ENCODE results near the gene HNRNPL.
"Not testable (repeated sequence)": the region's sequence is repeated elsewhere in the genome, so short reads cannot be mapped to it uniquely, and the experiment has no call there.

The HNRNPL gene

DNA sequence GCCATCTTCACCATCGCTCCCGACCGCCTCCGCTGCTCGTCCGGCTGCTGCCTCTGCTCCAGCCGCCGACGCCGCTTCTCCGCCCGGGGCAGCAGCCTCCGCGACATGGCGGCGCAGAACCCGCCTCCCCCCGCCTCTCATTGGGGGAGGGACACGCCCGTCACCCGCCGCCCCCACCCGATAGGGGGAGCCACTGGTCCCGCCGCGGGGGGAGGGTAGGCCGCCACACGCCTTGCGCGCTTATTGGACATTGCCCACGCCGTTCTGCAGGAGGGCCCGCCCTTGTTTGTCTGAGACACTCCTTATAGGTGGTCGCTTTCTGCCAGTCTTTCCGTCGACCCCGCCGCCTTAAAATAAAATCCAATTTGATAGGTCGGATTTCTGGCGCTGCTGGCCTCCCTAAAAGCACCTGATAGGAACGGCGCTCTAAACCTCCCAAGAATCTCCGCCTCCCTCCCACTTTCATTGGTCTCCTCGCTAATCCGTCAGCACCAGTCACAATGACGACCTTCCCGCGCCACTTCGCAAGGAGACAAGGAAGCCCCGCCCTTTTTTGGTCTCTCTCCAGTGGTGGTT is at the start of gene HNRNPL:
Gene HNRNPL, minus strand, starts transcription at position 127 of the 576 bp plus-strand sequence. Its CDS starts 20 bp downstream, at position 107.
- peak; percentile 99 for DNase-seq (ENCODE audit: low read depth in 2 of 2)

DNA sequence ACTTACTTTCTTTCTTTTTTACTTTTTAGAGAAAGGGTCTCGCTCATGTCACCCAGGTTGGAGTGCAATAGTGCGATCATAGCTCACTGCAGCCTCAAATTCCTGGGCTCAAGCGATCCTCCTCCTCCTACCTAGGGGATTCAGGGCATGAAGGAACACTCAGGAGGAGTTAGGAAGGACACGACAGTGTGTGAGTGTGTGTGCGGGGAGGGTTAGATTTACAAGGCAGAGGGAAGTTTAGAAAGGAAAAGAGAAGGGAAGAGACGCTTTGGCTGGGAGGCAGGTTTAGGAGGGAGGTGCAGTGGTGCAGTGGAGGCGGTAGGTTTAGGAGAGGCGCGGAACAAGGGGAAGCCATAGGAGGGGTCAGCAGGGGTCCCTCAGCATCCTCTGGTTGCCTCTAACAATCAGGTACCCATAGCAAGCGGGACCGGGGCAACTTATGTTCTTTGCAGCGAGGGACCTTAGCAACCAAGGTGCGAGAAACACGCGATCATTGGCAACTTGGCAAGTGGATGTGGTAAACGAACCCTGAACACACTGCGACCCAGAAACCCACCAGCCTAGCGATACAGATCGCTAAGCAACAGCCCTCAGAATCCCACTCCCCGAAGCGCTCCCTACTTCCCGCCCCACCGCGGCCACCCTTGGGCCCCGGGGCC is 49.1 kb upstream of the HNRNPL start:
- DNase-seq (ENCODE audit: low read depth in 2 of 2): no peak

DNA sequence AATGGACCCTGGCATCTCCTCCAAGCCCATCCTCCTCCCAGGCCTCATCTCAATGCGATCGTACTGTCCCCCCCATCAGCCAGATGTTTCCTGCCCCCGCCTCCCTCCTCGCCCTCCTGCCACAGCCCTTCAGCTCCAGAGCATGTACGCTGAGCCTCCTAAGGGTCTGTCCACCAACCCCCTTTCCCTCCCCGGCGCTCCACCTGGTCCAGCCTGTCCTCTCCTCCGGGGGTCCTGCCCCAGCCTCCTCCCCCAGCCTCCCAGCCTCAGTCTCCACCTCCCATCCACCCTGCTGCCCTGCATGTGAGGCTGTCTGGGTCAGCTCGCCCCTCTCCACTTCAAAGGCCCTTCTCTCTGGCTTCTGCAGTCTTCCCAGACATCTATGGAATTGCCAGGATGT is 45.2 kb upstream of the HNRNPL start:
- DNase-seq (ENCODE audit: low read depth in 2 of 2): no peak

DNA sequence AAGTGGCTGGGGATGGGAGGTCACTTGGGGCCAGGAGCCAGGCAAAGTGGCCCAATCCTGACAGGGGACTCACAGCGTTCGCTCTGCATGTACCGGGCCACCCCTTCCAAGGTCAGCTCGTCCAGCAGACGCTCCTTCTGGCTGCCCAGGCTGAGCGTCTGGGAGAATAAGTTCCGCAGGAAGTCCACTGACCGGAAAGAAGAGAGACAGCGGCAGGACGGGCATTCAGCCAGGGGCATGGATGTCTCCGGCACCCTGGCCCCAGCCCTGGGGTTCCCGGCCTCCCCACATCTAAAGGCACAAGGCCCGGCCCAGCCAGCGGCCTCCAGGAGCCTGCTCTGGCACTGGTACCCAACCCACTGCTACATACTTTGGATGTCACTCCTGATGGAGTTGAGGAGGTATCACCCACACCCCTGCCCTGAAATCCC is 43.6 kb upstream of the HNRNPL start:
- DNase-seq (ENCODE audit: low read depth in 2 of 2): no peak

DNA sequence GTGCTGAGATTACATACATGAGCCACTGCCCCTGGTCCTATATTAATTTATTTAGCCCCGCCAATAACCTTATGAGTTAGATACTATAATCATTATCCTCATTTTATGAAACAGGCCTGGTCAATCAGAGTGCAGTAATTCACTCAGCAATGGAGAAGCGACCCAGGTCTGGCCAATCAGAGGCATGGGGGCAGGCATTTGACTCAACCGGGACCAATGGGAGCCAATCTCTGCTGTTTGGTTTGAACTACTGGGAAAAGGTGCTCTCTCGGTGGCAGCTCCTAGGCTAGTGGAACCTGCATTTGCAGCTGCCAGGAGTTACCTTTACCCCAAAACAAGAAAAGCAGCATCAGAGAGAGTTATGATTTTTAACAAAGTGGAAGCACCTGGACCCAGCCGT is 43.1 kb upstream of the HNRNPL start:
- DNase-seq (ENCODE audit: low read depth in 2 of 2): no peak

DNA sequence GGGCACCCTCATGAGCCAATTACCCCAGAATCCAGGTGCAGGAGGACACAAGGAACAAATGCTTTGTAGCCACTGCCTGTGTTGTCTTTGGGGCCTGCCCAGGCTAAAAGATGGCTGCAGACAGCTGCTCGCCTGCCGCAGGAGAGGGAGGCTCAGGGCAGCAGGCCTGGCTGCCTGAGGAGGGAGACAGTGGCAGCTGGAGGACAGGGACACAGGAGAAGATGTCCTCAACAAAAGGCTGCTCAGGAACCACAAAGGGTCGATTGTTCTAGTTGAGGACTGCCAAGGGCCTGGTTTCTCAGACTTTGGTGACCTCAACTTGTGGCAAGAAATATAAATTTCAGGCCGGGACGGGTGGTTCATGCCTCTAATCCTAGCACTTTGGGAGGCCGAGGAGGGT is 42.0 kb upstream of the HNRNPL start:
- no peak for DNase-seq (ENCODE audit: low read depth in 2 of 2)

DNA sequence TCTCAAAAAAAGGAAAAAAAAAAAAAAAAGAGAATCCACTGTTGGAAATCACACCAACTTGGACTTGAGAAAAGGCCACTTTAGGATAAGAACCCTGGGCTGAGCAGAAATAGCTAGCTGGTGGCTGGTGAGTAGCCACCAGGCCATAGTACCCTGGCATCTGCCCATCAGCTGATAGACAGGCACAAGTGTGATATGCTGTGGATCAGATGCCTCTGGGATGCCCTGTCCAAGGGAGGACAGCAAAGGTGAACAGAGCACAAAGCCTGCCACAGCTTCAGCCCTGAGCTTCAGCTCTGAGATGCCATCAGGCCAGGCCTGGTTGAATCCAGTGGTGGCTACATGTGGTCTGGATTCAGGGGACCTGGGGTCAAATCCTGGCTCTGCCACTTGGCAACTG is 40.9 kb upstream of the HNRNPL start:
- no peak for DNase-seq (ENCODE audit: low read depth in 2 of 2)

DNA sequence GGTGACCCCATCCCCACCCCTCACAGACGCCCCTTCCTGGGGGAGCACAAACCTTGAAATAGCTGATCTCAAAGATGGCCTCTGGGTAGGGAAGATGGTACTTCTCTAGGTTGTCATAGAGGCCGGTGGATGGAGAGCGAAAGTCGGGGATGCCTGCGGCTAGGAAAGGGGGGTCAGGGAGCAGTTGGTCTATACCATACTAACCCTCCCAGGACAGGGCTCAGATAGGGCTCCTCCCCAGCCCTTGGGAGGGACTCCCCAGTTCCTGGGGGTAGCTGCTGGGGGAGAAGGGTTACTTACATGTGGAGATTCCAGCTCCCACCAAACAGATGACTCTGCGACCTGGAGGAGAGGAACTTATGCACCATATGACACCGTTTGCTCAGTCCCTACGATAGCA is 40.0 kb upstream of the HNRNPL start:
- no peak for DNase-seq (ENCODE audit: low read depth in 2 of 2)

DNA sequence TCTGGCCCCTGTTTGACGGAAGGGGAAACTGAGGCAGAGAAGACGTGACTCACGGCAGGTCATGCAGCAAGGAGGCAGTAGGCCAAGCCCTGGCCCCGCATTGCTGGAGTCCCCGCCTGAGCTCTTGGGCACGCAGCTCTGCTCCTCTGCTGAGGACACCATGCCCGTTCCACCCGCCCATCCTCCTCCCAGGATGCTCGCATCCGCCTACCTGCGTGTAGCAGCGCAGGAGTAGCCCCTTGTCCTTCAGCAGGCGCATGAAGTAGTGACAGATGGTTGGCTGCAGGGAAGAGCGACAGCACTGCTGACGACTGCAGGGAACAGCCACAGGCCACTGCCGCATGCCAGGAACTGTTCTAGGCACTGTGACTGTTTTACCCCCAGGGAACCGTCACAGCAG is 39.1 kb upstream of the HNRNPL start:
- DNase-seq (ENCODE audit: low read depth in 2 of 2): no peak

DNA sequence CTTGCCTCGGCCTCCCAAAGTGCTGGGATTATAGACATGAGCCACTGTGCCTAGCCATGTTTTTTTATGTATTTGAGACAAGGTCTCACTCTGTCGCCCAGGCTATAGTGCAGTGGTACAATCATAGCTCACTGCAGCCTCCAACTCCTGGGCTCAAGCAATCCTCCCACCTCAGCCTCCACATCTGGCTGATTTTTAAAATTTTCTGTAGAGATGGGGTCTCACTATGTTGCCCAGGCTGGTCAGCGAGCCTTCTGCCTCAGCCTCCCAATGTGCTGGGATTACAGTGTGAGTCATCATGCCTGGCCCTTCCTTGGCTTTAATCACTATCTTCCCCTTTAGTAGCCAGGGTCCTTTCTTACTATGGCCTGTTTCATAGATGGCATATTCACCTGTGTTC is 34.9 kb upstream of the HNRNPL start:
- not testable (repeated sequence) for DNase-seq (ENCODE audit: low read depth in 2 of 2)

DNA sequence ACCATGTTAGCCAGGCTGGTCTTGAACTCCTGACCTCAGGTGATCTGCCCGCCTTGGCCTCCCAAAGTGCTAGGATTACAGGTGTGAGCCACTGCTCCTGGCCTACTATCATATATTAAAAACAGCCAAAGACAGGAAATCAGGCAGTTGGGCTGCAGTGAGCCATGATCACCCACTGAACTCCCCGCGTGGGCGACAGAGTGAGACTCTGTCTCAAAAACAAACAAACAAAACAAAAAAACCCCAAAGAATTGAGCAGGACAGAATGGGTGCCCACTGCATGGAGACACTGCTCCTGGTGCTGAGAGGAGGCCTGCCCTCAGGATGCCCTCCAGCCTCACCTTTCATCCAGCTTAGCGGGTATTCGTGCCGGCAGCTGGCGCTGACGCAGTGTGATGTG is 33.5 kb upstream of the HNRNPL start:
- DNase-seq (ENCODE audit: low read depth in 2 of 2): no peak

DNA sequence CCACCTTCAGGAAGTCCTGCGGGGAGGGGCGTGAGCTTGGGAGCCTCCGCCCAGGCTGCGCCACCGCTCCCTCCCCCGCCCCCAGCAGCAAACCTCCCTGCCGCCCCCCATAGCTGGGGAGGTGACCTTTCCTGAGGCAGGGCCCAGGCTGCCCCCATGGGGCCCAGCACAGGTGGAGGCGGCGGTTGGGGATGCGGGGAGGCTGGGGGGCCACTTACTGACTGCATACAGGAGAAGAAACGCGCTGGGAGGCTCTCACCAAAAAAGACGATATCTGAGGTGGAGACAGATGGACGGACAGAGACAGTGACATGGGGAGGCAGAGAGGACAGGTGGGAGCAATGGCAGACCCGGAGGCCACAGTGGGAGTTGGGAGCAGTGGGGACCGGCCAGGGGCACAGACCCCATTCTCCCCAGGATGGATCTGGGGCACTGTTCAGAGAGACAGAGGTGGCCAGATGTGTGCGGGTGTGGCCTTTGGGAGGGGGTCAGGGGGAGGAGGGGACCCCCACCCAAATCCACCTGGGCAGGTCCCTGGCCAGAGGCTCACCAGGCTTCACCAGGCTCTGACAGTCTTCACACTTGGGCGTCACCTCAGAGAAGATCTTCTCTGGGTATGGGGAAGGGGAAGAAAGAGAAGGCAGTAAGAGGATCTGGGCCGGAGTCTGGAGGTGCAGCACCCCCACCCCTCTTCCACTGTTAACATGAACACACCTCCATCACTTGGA is 31.3 kb upstream of the HNRNPL start:
- no peak for DNase-seq (ENCODE audit: low read depth in 2 of 2)

DNA sequence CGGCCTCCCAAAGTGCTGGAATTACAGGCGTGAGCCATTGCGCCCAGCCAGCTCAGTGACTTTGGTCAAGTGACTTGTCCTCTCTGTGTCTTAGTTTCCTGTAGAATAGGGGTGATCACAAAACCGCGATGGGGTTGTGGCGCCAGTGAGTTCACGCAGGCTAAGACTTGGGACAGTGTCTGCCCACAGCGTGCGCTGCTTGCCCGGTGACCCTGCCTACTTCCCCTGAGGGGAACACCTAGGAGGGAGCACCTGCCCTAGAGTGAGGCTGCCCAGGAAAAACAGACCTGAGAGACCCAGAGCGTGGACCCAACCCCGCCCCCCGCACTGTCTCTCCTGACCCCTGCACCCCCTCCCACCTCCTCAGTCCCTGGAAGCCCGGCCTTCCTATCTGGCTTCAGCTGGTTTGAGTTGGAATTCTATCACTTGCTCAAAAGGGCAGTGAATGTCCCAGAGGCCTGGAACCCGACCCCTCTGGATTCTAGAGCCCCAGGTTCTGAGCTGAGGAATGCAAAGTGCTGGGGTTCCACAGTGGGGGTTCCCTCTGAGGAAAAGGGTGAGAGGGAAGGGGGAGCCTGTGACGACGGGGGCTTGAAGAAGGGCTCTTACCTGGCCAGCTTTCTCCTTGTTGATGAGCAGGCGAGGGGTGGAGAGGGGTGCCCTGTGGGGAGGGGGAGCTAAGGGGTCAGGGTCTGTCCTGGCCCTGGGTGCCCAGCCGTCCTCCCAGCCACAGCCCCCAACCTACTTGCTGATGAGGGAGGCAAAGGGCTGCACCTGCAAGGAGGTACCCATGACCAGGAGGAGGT is 30.5 kb upstream of the HNRNPL start:
- no peak for DNase-seq (ENCODE audit: low read depth in 2 of 2)

DNA sequence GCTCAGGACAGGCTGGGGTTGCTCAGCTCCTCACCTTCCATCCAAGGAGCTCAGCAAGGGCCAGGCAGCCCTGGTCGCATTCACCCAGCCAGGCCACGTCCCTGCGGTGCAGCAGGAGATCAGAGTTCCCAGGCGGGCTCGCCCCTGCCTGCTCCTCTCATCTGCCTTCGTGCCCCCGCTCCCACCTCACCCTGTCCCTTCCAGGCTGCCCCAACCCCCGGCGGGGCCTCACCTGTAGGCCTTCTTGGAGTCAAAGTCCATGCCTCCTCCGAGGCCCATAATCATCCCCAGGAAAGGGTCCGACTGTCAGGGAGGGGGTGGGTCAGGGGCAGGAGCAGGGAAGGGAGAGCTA is 29.6 kb upstream of the HNRNPL start:
- no peak for DNase-seq (ENCODE audit: low read depth in 2 of 2)

DNA sequence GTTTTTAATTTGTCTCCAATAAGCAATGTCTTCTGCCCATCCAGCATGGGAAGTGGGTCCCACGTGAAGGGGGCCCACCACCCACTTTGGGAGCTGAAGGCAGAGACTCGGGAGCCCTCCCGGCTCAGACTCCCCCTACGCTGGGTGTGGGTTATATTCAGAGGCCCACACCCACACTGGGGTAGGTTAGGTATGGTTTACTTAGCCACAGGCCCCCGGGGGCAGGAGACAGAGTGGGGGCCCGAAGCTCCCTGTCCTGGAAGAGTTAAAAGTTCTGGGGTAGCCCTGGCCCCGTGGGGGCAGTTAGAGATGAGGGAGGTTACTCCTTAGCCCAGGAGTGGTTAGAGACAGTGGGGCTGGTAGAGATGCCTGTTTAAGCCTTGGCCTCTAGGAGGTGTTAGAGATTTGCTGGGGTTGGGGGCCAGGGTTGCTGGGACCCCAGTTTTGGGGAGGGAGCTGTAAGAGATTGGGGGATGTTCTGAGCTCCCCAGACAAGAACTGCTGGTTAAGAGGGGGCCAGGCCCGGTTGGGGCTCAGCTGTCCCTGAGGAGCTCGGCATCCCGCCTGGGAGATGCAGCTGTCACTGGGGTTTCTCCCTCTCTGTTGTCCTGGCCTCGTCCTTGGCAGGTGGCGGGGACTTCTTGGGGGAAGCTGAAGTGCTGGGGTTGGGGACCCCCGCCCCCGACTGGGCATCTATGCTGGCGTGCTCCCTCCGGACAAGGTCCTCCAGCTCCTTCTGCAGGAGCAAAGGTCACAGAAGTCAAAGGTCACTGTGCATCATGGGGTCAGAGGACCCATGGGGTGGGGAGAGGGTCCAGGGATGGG is 29.0 kb upstream of the HNRNPL start:
- DNase-seq (ENCODE audit: low read depth in 2 of 2): no peak

DNA sequence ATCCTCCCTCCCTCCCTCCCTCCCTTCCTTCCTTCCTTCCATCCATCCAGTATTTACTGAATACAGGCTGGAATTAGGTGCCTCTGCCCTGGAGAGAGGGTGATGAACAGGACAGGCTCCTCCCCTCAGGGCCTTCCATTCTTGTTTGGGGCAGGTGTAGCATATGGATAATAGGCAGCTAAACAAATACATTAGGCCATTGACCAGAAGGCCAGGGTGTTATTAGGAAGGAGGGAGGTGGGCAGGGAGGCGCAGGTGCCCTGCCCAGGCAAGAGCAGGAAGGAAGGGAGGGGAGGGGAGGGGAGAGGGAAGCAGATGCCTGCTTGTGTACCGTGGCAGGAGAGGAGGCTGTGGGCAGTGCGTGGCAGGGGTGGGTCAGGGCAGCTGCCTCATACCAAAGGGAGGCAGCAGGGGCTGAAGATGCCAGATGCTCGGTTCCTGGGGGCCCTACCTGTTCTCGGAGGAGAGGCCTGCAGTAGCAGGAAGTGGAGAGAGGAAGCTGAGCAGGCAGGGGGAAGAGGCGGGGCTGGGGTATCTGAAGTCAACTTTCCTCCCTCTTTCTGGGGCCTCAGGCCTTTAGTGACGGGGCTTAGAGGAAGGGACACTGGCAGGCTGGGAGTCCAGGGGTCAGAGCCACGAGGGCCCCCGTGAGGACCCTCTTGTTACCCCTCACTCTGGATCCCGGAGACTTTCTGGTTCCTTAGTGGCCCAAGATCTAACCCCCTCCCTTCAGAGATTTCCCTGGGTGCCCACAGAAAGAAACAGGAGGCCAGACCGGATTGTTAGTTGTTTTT is 28.2 kb upstream of the HNRNPL start, which contains the start of gene RINL:
Gene RINL, minus strand, starts transcription at position 495 of the 794 bp plus-strand sequence. CDS start 1,533 bp downstream, outside the sequence.
- DNase-seq (ENCODE audit: low read depth in 2 of 2): peak in 1 of 2 donors; percentile 60

DNA sequence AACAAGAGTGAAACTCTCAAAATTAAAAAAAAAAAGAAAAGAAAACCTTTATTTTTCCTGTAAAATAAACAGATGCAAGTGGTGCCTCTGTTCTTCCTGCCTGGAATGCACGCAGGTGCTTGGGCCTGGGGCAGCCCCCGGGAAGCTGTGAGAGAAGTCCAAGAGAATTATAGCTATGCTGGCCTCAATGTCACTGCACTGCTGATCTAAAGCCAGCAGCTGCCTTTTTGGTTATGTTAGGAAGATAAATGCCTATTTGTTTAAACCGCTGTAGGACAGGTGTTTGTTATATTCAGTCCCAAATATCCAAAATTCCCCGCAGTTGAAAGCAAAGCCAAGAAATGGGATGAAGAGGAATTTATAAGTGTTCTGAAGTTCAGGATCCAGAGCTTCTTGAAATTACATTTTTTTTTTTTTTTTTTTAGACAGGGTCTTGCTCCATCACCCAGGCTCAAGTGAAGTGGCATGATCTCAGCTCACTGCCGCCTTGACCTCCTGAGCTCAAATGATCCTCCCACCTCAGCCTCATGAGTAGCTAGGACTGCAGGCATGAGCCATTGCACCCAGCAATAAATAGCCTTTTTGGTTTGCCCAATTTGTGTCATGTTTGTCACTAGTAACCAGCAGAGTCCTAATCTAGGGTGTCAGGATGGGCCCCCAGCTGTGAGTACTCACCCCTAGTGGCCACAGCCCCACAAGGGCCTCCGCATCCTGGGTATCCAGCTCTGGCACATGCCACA is 26.0 kb upstream of the HNRNPL start:
- DNase-seq (ENCODE audit: low read depth in 2 of 2): no peak

DNA sequence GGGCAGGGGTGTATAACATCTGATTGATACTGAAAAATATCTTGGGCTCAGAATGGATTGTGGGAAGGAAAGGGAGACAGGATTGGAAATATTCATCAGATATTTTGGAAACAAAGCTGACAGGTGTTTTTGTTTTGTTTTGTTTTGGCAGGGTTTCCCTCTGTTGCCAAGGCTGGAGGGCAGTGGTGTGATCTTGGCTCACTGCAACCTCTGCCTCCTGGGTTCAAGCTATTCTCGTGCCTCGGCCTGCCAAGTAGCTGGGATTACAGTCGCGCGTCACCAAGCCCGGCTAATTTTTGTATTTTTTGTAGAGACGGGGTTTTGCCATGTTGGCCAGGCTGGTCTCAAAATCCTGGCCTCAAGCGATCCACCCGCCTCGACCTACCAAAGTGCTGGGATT is 23.6 kb upstream of the HNRNPL start:
- not testable (repeated sequence) for DNase-seq (ENCODE audit: low read depth in 2 of 2)

DNA sequence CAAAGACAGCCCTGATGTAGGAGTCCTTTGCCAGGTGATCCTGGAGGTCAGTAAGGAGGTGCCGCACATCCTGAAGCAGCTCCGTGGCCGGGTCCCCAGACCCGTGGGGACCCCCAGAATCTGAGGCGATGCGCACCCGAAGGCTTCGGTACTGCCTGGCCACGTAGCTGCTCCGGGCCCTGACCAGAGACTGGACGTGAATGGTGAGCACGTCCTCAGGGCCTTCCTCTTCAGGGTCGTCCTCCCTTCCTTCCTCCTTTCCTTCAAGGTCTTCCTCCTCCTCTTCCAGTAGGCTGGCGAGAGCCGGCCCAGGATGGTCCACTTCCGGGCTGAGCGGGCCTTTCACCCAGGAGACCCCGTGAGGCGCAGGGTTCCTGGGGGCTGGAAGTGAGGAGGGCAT is 20.8 kb upstream of the HNRNPL start:
- DNase-seq (ENCODE audit: low read depth in 2 of 2): no peak

Data from stimulated activated CD4-positive, alpha-beta T cell treated with anti-CD3 and anti-CD28 coated beads, Interleukin-15, amount 100 ng/mL, for 48 hours (primary cell).